GM12891 (cell line): ENCODE data around the gene TAS2R13.

Experiments used
- POLR2A ChIP-seq: IDR thresholded peaks from 2 replicates; pipeline ENCODE4 v1.6.1; 2011; ENCODE audit warnings: low read depth, low read length, control low read depth
- POLR2AphosphoS5 ChIP-seq: IDR thresholded peaks from 2 replicates; pipeline ENCODE4 v1.6.1; 2011; ENCODE audit warnings: low read depth, low read length, control low read depth
- POU2F2 ChIP-seq: IDR thresholded peaks from 2 replicates; pipeline ENCODE4 v1.6.1; 2011; ENCODE audit warnings: low read depth, mild to moderate bottlenecking, control low read depth, low read length, moderate library complexity
- TAF1 ChIP-seq: IDR thresholded peaks from 2 replicates; pipeline ENCODE4 v1.6.1; 2011; ENCODE audit warnings: low read depth, low read length, control low read depth

- TF ChIP-seq POLR2A, result no peak
- TF ChIP-seq POLR2AphosphoS5, result no peak
- TF ChIP-seq POU2F2, result no peak
- no peak for TF ChIP-seq TAF1
These were observed 43.3 kb upstream of the TAS2R13 start for GRCh38 chr12:10952645-10953044.
